HepG2 (cell line): Measurements from ENCODE around the gene NRL. TPM values are rescaled to one million over a fixed set of nuclear protein-coding genes. Genes with fewer than 3 reads are reported as not detected.
A peak's percentile ranks its signal among the peaks of the same experiment; 100 is the strongest.

Source experiments
- ARNT ChIP-seq: fragments of 450-650 bp; IDR thresholded peaks from 2 replicates; pipeline ENCODE4 v1.6.1; 2017
- BATF2 ChIP-seq: sonication (generic); formaldehyde crosslinking; IDR thresholded peaks from 2 replicates; pipeline ENCODE4 v1.8.0; 2022; ENCODE audit warnings: mild to moderate bottlenecking, missing genetic modification reagents, moderate library complexity
- HMG20B ChIP-seq: conservative IDR thresholded peaks from 2 replicates; pipeline ENCODE4 v1.6.1; 2016; ENCODE audit warnings: missing genetic modification reagents, missing compliant biosample characterization
- KLF15 ChIP-seq: sonication (generic); formaldehyde crosslinking; IDR thresholded peaks from 2 replicates; pipeline ENCODE4 v1.8.1; 2023; ENCODE audit warnings: borderline replicate concordance, mild to moderate bottlenecking, inconsistent platforms, missing genetic modification reagents, mixed read lengths
- MXD1 ChIP-seq: sonication (generic); formaldehyde crosslinking; IDR thresholded peaks from 2 replicates; pipeline ENCODE4 v1.4.0; 2020; ENCODE audit warnings: mild to moderate bottlenecking, missing genetic modification reagents
- NR3C1 ChIP-seq: sonication (generic); formaldehyde crosslinking; IDR thresholded peaks from 2 replicates; pipeline ENCODE4 v1.4.0; 2020; ENCODE audit warnings: missing genetic modification reagents
- RFX1 ChIP-seq: fragments of 450-650 bp; IDR thresholded peaks from 2 replicates; pipeline ENCODE4 v1.6.1; 2017
- SP140L ChIP-seq: sonication (generic); formaldehyde crosslinking; IDR thresholded peaks from 2 replicates; pipeline ENCODE4 v1.4.0; 2020; ENCODE audit warnings: missing genetic modification reagents, borderline replicate concordance
- SRSF4 ChIP-seq: fragments of 200-400 bp; formaldehyde crosslinking; IDR thresholded peaks from one replicate; pipeline ENCODE4 v1.6.1; 2018; ENCODE audit warnings: mild to moderate bottlenecking, low read depth, low read length, moderate library complexity; ENCODE audit not compliant: poor library complexity, severe bottlenecking
- TARDBP ChIP-seq: sonication (generic); formaldehyde crosslinking; IDR thresholded peaks from 2 replicates; pipeline ENCODE4 v1.8.0; 2022; ENCODE audit warnings: mild to moderate bottlenecking, missing genetic modification reagents
- YEATS2 ChIP-seq: sonication (generic); formaldehyde crosslinking; IDR thresholded peaks from 2 replicates; pipeline ENCODE4 v1.4.0; 2020; ENCODE audit warnings: missing genetic modification reagents, borderline replicate concordance
- ZBTB20 ChIP-seq: sonication (generic); formaldehyde crosslinking; IDR thresholded peaks from 2 replicates; pipeline ENCODE4 v1.8.1; 2023; ENCODE audit warnings: missing genetic modification reagents, low read depth, mild to moderate bottlenecking, borderline replicate concordance
- ZNF296 ChIP-seq: sonication (generic); formaldehyde crosslinking; conservative IDR thresholded peaks from 2 replicates; pipeline ENCODE4 v1.5.0; 2020; ENCODE audit warnings: mild to moderate bottlenecking, missing genetic modification reagents
- ZNF672 ChIP-seq: sonication (generic); formaldehyde crosslinking; IDR thresholded peaks from 2 replicates; pipeline ENCODE4 v1.8.1; 2022; ENCODE audit warnings: missing genetic modification reagents
- polyA plus RNA-seq, 8 experiments: library from polyadenylated mRNA; depleted of rRNA in 3 of 8; stranded (reverse) in 7 of 8; unstranded in 1 of 8; fragments of >200 nt; fragmentation: Illumina TruSeq in 4 of 8; extraction: Trizol in 4 of 8; gene quantifications; 2 replicates each; pipeline versions ENCODE4 v1.2.1 to v1.2.3, GENCODE V29; 2011 to 2016; ENCODE audit warnings: low read depth in 4 of 8, missing spikeins in 1 of 8, mixed read lengths in 1 of 8; ENCODE audit not compliant: insufficient read depth in 1 of 8
- total RNA-seq, 5 experiments: library from RNA; depleted of rRNA; stranded (reverse); fragments of >200 nt; fragmentation: Illumina TruSeq; extraction: Trizol; gene quantifications; 2 replicates each; pipeline ENCODE4 v1.2.3, GENCODE V29; 2016; ENCODE audit warnings: low read depth in 1 of 5
- TF ChIP-seq, protein P1 (sequence below): IDR thresholded peaks from 2 replicates; pipeline ENCODE4 v1.6.1; 2016; ENCODE audit warnings: low read depth, missing genetic modification reagents, missing compliant biosample characterization
- TF ChIP-seq, protein P2 (sequence below): sonication (generic); formaldehyde crosslinking; IDR thresholded peaks from 2 replicates; pipeline ENCODE4 v1.5.0; 2020; ENCODE audit warnings: mild to moderate bottlenecking, missing genetic modification reagents
- TF ChIP-seq, protein P3 (sequence below): IDR thresholded peaks from 2 replicates; pipeline ENCODE4 v1.6.1; 2016; ENCODE audit warnings: low read depth
- TF ChIP-seq, protein P4 (sequence below): sonication (generic); formaldehyde crosslinking; conservative IDR thresholded peaks from 2 replicates; pipeline ENCODE4 v1.8.0; 2022; ENCODE audit warnings: mild to moderate bottlenecking, moderate library complexity, missing genetic modification reagents

The NRL gene
- total and polyA plus RNA-seq, 2 of the 13 experiments (the other 11 are each of a cell fraction or from before 2014, with no cell fraction given) = 2.5 to 4.7 TPM

DNA sequence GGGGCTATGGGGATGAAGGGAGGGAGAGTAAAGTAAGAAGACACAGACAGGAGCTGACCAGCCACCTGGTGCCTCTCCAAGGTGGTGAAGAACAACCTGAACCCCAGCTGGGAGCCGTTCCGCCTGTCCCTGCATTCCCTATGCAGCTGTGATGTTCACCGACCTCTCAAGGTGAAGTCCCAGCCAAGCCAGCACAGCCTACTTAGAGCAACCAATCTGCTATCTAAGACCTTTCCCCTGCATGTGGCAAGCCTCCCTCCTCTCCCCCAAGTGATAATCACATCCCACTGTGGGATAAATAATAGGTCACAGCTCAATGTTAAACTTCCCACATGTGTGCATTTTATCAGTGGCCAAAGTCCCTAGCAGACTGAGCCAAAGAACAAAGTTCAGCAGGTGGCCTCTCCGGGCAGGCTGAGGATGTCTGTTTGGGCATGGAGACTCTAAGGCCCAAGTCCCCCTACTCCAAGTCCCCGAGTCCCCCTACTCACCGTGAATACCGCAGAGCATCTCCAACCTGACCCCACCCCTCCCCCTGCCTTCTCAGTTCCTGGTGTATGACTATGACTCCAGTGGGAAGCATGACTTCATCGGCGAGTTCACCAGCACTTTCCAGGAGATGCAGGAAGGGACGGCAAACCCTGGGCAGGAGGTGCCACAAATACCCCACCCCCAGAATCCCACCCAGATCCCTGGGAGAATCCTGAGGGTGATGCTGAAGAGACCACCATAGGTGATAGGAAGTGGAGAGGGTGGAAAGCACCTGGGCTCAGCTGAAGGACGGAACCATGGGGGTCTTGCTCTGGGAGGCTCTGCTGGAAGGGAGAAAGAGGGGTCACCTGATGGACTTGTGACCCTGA is 39.9 kb downstream of the NRL start (continued):
- TF ChIP-seq, protein P1, sequence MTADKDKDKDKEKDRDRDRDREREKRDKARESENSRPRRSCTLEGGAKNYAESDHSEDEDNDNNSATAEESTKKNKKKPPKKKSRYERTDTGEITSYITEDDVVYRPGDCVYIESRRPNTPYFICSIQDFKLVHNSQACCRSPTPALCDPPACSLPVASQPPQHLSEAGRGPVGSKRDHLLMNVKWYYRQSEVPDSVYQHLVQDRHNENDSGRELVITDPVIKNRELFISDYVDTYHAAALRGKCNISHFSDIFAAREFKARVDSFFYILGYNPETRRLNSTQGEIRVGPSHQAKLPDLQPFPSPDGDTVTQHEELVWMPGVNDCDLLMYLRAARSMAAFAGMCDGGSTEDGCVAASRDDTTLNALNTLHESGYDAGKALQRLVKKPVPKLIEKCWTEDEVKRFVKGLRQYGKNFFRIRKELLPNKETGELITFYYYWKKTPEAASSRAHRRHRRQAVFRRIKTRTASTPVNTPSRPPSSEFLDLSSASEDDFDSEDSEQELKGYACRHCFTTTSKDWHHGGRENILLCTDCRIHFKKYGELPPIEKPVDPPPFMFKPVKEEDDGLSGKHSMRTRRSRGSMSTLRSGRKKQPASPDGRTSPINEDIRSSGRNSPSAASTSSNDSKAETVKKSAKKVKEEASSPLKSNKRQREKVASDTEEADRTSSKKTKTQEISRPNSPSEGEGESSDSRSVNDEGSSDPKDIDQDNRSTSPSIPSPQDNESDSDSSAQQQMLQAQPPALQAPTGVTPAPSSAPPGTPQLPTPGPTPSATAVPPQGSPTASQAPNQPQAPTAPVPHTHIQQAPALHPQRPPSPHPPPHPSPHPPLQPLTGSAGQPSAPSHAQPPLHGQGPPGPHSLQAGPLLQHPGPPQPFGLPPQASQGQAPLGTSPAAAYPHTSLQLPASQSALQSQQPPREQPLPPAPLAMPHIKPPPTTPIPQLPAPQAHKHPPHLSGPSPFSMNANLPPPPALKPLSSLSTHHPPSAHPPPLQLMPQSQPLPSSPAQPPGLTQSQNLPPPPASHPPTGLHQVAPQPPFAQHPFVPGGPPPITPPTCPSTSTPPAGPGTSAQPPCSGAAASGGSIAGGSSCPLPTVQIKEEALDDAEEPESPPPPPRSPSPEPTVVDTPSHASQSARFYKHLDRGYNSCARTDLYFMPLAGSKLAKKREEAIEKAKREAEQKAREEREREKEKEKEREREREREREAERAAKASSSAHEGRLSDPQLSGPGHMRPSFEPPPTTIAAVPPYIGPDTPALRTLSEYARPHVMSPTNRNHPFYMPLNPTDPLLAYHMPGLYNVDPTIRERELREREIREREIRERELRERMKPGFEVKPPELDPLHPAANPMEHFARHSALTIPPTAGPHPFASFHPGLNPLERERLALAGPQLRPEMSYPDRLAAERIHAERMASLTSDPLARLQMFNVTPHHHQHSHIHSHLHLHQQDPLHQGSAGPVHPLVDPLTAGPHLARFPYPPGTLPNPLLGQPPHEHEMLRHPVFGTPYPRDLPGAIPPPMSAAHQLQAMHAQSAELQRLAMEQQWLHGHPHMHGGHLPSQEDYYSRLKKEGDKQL (CRISPR knock-in tag) = no peak
- TF ChIP-seq BATF2 (CRISPR knock-in tag) (no peak), TARDBP (CRISPR knock-in tag) (peak; percentile 40; the same call in 1 of the 2 replicates), SP140L (no peak), ARNT (no peak), RFX1 (no peak), ZBTB20 (CRISPR knock-in tag) (no peak), YEATS2 (CRISPR knock-in tag) (no peak), SRSF4 (no peak), ZNF672 (CRISPR knock-in tag) (no peak), KLF15 (CRISPR knock-in tag) (no peak), MXD1 (CRISPR knock-in tag) (0 out of 2 replicates have a peak, but pooled peaks have one; percentile 49), HMG20B (CRISPR knock-in tag) (no peak), ZNF296 (CRISPR knock-in tag) (no peak), NR3C1 (no peak)
- TF ChIP-seq, protein P2, sequence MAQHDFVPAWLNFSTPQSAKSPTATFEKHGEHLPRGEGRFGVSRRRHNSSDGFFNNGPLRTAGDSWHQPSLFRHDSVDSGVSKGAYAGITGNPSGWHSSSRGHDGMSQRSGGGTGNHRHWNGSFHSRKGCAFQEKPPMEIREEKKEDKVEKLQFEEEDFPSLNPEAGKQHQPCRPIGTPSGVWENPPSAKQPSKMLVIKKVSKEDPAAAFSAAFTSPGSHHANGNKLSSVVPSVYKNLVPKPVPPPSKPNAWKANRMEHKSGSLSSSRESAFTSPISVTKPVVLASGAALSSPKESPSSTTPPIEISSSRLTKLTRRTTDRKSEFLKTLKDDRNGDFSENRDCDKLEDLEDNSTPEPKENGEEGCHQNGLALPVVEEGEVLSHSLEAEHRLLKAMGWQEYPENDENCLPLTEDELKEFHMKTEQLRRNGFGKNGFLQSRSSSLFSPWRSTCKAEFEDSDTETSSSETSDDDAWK (CRISPR knock-in tag) = no peak
- TF ChIP-seq, protein P3, sequence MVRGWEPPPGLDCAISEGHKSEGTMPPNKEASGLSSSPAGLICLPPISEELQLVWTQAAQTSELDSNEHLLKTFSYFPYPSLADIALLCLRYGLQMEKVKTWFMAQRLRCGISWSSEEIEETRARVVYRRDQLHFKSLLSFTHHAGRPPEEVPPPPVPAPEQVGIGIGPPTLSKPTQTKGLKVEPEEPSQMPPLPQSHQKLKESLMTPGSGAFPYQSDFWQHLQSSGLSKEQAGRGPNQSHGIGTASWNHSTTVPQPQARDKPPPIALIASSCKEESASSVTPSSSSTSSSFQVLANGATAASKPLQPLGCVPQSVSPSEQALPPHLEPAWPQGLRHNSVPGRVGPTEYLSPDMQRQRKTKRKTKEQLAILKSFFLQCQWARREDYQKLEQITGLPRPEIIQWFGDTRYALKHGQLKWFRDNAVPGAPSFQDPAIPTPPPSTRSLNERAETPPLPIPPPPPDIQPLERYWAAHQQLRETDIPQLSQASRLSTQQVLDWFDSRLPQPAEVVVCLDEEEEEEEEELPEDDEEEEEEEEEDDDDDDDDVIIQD (CRISPR knock-in tag) = no peak
- TF ChIP-seq, protein P4, sequence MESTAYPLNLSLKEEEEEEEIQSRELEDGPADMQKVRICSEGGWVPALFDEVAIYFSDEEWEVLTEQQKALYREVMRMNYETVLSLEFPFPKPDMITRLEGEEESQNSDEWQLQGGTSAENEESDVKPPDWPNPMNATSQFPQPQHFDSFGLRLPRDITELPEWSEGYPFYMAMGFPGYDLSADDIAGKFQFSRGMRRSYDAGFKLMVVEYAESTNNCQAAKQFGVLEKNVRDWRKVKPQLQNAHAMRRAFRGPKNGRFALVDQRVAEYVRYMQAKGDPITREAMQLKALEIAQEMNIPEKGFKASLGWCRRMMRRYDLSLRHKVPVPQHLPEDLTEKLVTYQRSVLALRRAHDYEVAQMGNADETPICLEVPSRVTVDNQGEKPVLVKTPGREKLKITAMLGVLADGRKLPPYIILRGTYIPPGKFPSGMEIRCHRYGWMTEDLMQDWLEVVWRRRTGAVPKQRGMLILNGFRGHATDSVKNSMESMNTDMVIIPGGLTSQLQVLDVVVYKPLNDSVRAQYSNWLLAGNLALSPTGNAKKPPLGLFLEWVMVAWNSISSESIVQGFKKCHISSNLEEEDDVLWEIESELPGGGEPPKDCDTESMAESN (CRISPR knock-in tag) = no peak
